HL-60 (cell line): Measurements from ENCODE around the gene SORCS2.

Experiments
- DNase-seq, 2 experiments: peaks; one replicate each; pipeline ENCODE4 v3.0.0-alpha.2; 2010 to 2020; ENCODE audit warnings: low read depth in 1 of 2, low spot score in 1 of 2
- H3K27ac ChIP-seq: fragments of 250-450 bp; sonication (Bioruptor Pico); replicated peaks from 2 replicates; pipeline ENCODE4 v1.5.1; 2020; ENCODE audit warnings: mild to moderate bottlenecking, moderate library complexity
- H3K27me3 ChIP-seq: fragments of 250-450 bp; sonication (Bioruptor Pico); 2 replicates; pipeline ENCODE4 v1.5.1; 2021; ENCODE audit warnings: mild to moderate bottlenecking, moderate library complexity; ENCODE audit not compliant: insufficient read depth, poor library complexity, severe bottlenecking
- H3K4me3 ChIP-seq: replicated peaks from 2 replicates; pipeline ENCODE4 v1.5.1; 2011; ENCODE audit warnings: mild to moderate bottlenecking, control low read depth, low read length; ENCODE audit not compliant: insufficient read depth
- GABPA ChIP-seq: IDR thresholded peaks from 2 replicates; pipeline ENCODE4 v1.6.1; 2012; ENCODE audit warnings: low read depth
- POLR2AphosphoS5 ChIP-seq: IDR thresholded peaks from 2 replicates; pipeline ENCODE4 v1.6.1; 2012; ENCODE audit warnings: low read depth
- SPI1 ChIP-seq: IDR thresholded peaks from 2 replicates; pipeline ENCODE4 v1.6.1; 2012; ENCODE audit warnings: low read depth, mild to moderate bottlenecking, borderline replicate concordance
- TF ChIP-seq, protein P1 (sequence below): IDR thresholded peaks from one replicate; pipeline ENCODE4 v1.5.1; 2011; ENCODE audit warnings: low read length, control low read depth, inconsistent platforms; ENCODE audit not compliant: insufficient read depth
- TF ChIP-seq, protein P2 (sequence below): IDR thresholded peaks from 2 replicates; pipeline ENCODE4 v1.6.1; 2012; ENCODE audit warnings: low read depth; ENCODE audit not compliant: insufficient replicate concordance

Gene SORCS2

DNA sequence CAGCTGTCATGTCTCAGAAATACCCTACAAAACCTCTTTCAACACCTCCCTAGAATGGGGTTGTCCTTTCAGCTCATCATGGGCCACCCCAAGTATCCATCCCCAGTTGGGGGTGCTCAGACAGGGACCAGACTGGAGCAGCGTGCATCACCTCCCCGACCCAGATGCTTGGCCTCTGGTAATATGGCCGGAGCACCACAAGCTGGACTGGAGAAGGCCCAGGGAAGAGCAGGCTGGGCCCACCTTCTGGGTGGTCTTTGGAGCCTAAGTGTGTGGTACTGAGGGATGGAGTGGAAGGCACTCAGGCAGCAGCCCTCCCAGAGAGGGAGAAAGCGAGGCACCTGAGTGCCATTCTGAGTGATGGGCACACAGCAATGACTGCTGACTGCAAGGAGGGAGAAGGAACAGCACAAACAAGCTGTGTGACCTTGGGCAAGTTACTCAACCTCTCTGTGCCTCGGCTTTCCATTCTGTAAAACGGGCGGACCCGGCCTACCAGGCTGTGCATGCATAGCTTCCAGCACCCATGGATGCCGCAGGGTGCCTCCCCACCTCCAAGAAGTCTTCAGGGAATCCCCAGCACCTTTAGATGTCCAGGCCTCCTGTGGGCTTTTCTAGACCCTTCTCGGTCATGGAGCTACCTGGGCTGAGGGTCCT is 519.1 kb downstream of the SORCS2 start:
- DNase-seq = no peak
- TF ChIP-seq, protein P1, sequence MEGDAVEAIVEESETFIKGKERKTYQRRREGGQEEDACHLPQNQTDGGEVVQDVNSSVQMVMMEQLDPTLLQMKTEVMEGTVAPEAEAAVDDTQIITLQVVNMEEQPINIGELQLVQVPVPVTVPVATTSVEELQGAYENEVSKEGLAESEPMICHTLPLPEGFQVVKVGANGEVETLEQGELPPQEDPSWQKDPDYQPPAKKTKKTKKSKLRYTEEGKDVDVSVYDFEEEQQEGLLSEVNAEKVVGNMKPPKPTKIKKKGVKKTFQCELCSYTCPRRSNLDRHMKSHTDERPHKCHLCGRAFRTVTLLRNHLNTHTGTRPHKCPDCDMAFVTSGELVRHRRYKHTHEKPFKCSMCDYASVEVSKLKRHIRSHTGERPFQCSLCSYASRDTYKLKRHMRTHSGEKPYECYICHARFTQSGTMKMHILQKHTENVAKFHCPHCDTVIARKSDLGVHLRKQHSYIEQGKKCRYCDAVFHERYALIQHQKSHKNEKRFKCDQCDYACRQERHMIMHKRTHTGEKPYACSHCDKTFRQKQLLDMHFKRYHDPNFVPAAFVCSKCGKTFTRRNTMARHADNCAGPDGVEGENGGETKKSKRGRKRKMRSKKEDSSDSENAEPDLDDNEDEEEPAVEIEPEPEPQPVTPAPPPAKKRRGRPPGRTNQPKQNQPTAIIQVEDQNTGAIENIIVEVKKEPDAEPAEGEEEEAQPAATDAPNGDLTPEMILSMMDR = no peak
- TF ChIP-seq SPI1 = no peak
- no peak overlapping the region for H3K27ac ChIP-seq
- H3K4me3 ChIP-seq = no peak overlapping the region
- no peaks in the 10 kb centered on the region for H3K27me3 ChIP-seq

DNA sequence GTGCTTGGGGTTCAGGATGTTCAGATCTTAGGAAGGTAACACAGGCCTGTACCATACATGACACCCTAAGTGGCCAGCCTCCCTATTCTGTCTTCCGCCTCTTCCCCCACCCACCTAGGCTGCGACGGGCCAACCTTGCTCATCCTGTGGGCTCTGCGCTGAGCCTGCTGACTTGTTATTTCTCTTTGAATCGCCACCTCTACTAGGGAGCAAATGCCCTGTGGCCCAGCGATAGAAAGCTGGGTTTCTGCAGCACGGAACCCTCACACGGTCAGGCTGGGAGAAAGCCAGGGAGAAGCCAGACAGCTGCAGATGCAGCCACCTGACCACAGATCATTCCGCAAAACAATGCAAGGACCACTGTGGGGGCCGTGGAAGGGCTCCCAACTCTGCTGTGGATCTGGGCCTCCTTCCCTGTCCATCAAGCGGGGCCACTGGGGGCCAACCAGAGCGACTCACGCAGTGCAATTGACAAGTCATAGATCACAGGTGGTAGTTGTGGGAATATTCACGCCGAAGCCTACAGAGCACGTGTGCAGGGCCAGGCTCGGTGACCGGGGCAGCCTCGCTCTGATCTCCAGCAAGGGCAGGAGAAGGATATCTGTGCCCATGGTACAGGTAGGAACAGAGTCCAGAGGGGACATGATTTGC is 519.8 kb downstream of the SORCS2 start:
- H3K4me3 ChIP-seq = no peak overlapping the region
- no peaks in the 10 kb centered on the region for H3K27me3 ChIP-seq
- no peak for DNase-seq

DNA sequence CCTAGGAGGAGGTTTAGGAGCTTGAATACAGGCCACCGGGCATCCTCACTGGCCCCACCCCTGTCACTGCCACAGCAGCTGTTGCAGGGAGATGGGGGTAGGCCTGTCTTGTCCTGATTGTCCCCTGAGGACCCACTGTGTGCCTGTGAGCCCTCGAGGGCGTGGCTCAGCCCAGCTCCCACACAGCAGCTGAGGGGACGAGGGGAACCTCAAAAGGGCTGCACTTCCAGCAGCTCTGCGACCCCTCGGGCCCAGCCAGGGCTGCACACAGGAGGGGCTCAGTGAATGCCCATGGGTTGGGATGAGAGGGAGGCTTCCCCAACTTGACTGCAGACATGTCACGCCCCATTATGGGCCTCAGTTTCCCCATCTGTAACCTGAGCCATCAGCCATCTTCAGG is 521.4 kb downstream of the SORCS2 start:
- no peak for DNase-seq
- no peak overlapping the region for H3K4me3 ChIP-seq
- no peak overlapping the region for H3K27ac ChIP-seq
- no peaks in the 10 kb centered on the region for H3K27me3 ChIP-seq
- TF ChIP-seq, protein P1 = no peak
- TF ChIP-seq GABPA (no peak), SPI1 (no peak), POLR2AphosphoS5 (no peak)
- TF ChIP-seq, protein P2, sequence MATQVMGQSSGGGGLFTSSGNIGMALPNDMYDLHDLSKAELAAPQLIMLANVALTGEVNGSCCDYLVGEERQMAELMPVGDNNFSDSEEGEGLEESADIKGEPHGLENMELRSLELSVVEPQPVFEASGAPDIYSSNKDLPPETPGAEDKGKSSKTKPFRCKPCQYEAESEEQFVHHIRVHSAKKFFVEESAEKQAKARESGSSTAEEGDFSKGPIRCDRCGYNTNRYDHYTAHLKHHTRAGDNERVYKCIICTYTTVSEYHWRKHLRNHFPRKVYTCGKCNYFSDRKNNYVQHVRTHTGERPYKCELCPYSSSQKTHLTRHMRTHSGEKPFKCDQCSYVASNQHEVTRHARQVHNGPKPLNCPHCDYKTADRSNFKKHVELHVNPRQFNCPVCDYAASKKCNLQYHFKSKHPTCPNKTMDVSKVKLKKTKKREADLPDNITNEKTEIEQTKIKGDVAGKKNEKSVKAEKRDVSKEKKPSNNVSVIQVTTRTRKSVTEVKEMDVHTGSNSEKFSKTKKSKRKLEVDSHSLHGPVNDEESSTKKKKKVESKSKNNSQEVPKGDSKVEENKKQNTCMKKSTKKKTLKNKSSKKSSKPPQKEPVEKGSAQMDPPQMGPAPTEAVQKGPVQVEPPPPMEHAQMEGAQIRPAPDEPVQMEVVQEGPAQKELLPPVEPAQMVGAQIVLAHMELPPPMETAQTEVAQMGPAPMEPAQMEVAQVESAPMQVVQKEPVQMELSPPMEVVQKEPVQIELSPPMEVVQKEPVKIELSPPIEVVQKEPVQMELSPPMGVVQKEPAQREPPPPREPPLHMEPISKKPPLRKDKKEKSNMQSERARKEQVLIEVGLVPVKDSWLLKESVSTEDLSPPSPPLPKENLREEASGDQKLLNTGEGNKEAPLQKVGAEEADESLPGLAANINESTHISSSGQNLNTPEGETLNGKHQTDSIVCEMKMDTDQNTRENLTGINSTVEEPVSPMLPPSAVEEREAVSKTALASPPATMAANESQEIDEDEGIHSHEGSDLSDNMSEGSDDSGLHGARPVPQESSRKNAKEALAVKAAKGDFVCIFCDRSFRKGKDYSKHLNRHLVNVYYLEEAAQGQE = no peak

More for the DNA sequence above, 519.8 kb downstream of the SORCS2 start:
- TF ChIP-seq, protein P1 = no peak
- H3K27ac ChIP-seq = no peak overlapping the region

DNA sequence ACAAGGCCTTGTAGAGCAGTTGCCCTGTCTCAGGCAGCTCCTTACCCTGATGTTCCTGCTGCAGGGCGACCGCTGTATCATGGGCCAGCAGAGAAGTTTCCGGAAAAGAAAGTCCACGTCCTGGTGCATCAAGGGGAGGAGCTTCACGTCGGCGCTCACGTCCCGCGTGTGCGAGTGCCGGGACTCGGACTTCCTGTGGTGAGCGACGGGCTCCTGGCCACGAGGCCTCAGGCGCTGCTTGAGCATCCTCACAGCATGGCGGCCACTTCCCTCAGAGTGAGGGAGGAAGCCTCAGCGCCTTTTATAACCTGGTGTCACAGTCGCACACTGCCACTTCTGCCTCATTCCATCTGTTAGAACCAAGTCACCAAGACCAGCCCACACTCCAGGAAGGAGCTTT is 521.8 kb downstream of the SORCS2 start:
- DNase-seq = no peak
- TF ChIP-seq, protein P1 = no peak
- TF ChIP-seq, protein P2 = no peak
- TF ChIP-seq POLR2AphosphoS5 (no peak), SPI1 (no peak), GABPA (no peak)
- Histone ChIP-seq H3K4me3 (no peak overlapping the region), H3K27me3 (no peaks in the 10 kb centered on the region), H3K27ac (no peak overlapping the region)
